Suprapubic skin (tissue), 4 donors: ENCODE data around the gene NEURL1. TPM values are rescaled to one million over a fixed set of nuclear protein-coding genes. Genes with fewer than 3 reads are reported as not detected.

Experiments
- DNase-seq, 2 donors: peaks; one replicate each; pipeline ENCODE4 v3.0.0-alpha.2; 2019; ENCODE audit warnings: low spot score in 2 of 2
- H3K27ac ChIP-seq: fragments of 200-600 bp; sonication (generic); one replicate; pipeline ENCODE4 v1.5.1; 2019
- H3K27me3 ChIP-seq: fragments of 200-600 bp; sonication (generic); one replicate; pipeline ENCODE4 v1.5.1; 2019
- H3K36me3 ChIP-seq: fragments of 200-600 bp; sonication (generic); one replicate; pipeline ENCODE4 v1.5.1; 2019
- H3K4me1 ChIP-seq: fragments of 200-600 bp; sonication (generic); one replicate; pipeline ENCODE4 v1.5.1; 2019
- H3K4me3 ChIP-seq: fragments of 200-600 bp; sonication (generic); one replicate; pipeline ENCODE4 v1.5.1; 2019; ENCODE audit warnings: mild to moderate bottlenecking
- H3K9me3 ChIP-seq: fragments of 200-600 bp; sonication (generic); one replicate; pipeline ENCODE4 v1.5.1; 2019
- EP300 ChIP-seq: sonication (generic); formaldehyde crosslinking; IDR thresholded peaks from one replicate; pipeline ENCODE4 v1.6.1; 2017; ENCODE audit warnings: antibody characterized with exemption
- POLR2A ChIP-seq, 2 donors: fragments of 450-650 bp; IDR thresholded peaks; one replicate each; pipeline ENCODE4 v1.6.1; 2017; ENCODE audit warnings: antibody characterized with exemption in 2 of 2, mild to moderate bottlenecking in 2 of 2, moderate library complexity in 2 of 2
- POLR2AphosphoS5 ChIP-seq, 3 donors: sonication (generic); formaldehyde crosslinking; IDR thresholded peaks; one replicate each; pipeline ENCODE4 v1.6.1; 2017; ENCODE audit warnings: antibody characterized with exemption in 3 of 3
- WGBS: methylation state at CpG from one replicate; pipeline ENCODE4 v1.1.5; 2018; 5-methylcytosine and 5-hydroxymethylcytosine counted together
- total RNA-seq, 4 donors: library from RNA; depleted of rRNA; stranded (reverse); fragments of >200 nt; gene quantifications; one replicate each; pipeline ENCODE4 v1.1.0, GENCODE V29; 2016
- TF ChIP-seq, protein P1 (sequence below), 2 donors: fragments of 200-600 bp in 1 of 2; fragments of 450-650 bp in 1 of 2; sonication (generic) in 1 of 2; IDR thresholded peaks; one replicate each; pipeline ENCODE4 v1.5.1; 2016 to 2019; ENCODE audit warnings: antibody characterized with exemption in 2 of 2, mild to moderate bottlenecking in 1 of 2, moderate library complexity in 1 of 2

NEURL1 gene
- total RNA-seq, 4 donors from 2014 or later: 0.18 to 0.30 TPM; not detected in 2

DNA sequence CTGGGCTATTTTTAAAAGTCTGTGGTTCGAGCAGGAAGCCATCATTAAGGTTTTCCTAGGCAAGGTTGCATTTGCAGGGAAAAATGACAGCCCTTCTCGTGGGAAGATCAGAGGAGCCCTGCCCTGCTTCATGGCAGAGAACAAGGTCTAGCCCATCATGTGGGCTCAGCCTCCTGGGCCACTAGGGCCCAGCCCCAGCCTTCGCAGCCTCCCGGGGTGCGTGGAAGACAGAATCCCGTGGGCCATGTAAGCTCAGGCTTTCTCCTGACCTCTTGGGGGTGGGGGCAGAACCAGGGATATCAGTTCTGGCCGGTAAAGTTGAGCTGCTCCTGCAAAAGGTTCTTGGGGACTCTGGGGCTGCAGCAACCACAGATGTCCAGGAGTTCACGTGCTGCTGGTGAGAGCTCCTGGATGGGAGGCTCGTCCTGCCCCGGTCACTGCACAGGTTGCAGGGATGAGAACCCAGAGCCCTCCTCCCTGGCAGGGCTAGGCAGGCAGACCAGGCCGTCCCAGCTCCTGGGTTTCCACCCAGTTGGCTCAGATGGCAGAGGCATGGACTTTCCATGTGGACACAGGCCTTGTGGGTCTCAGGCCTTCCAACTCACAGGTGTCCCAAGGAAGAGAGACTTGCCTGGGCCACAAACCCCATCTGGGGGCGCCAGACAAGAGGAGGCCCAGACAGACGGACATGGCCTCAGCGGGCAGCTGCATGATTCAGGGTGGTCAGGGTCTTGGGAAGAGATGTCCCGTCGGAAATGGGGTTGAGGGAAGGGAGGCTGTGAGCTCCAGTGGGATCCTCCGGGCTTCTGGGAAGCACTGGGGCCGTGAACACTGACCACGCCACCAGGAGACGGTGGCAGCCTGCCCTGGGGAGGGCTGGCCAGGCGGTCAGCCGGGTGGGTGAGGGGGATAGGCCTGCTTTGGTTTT lies 126.2 kb downstream of the NEURL1 start:
- Histone ChIP-seq H3K27ac (peak overlapping the region; percentile 24), H3K27me3 (no peaks in the 10 kb centered on the region), H3K4me3 (no peak overlapping the region), H3K36me3 (peaks cover 76% of the 10 kb centered on the region), H3K9me3 (no peaks in the 10 kb centered on the region), H3K4me1 (peaks cover 88% of the 10 kb centered on the region)
- DNase-seq: no peak
- 73% methylated on average over 11 of the region's 22 CpGs for WGBS
- no peak for TF ChIP-seq EP300
- TF ChIP-seq POLR2A (IDR thresholded peaks at IDR 0.05): no peak
- TF ChIP-seq, protein P1, sequence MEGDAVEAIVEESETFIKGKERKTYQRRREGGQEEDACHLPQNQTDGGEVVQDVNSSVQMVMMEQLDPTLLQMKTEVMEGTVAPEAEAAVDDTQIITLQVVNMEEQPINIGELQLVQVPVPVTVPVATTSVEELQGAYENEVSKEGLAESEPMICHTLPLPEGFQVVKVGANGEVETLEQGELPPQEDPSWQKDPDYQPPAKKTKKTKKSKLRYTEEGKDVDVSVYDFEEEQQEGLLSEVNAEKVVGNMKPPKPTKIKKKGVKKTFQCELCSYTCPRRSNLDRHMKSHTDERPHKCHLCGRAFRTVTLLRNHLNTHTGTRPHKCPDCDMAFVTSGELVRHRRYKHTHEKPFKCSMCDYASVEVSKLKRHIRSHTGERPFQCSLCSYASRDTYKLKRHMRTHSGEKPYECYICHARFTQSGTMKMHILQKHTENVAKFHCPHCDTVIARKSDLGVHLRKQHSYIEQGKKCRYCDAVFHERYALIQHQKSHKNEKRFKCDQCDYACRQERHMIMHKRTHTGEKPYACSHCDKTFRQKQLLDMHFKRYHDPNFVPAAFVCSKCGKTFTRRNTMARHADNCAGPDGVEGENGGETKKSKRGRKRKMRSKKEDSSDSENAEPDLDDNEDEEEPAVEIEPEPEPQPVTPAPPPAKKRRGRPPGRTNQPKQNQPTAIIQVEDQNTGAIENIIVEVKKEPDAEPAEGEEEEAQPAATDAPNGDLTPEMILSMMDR (IDR thresholded peaks at IDR 0.05): no peak
- TF ChIP-seq POLR2AphosphoS5 (IDR thresholded peaks at IDR 0.05): no peak

DNA sequence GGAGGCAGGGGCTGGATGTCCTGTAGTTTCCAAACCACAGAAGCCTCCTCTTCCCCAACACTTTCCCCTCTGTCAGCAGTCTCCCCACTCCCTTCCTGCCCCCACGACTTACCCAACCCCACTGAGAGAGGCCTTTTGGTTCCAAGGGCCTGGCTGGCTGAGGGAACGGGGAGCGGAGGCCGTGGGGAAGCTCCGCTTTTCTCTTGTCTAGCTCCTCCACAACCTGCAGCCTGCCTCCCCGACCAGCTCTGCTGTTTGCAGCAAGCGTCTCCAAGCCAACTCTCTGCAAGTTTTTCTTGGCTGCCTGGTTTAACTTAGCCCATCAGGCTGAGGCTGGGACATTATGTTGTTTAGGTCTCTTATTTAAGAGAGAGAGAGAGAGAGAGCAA lies 126.8 kb downstream of the NEURL1 start:
- H3K4me3 ChIP-seq: no peak overlapping the region
- WGBS: 72% methylated on average over 7 of the region's 7 CpGs
- H3K36me3 ChIP-seq: peaks cover 79% of the 10 kb centered on the region
- DNase-seq: no peak
- peak overlapping the region; percentile 24 for H3K27ac ChIP-seq
- TF ChIP-seq, protein P1 (IDR thresholded peaks at IDR 0.05): no peak
- no peaks in the 10 kb centered on the region for H3K27me3 ChIP-seq
- H3K9me3 ChIP-seq: no peaks in the 10 kb centered on the region
- H3K4me1 ChIP-seq: peaks cover 83% of the 10 kb centered on the region

DNA sequence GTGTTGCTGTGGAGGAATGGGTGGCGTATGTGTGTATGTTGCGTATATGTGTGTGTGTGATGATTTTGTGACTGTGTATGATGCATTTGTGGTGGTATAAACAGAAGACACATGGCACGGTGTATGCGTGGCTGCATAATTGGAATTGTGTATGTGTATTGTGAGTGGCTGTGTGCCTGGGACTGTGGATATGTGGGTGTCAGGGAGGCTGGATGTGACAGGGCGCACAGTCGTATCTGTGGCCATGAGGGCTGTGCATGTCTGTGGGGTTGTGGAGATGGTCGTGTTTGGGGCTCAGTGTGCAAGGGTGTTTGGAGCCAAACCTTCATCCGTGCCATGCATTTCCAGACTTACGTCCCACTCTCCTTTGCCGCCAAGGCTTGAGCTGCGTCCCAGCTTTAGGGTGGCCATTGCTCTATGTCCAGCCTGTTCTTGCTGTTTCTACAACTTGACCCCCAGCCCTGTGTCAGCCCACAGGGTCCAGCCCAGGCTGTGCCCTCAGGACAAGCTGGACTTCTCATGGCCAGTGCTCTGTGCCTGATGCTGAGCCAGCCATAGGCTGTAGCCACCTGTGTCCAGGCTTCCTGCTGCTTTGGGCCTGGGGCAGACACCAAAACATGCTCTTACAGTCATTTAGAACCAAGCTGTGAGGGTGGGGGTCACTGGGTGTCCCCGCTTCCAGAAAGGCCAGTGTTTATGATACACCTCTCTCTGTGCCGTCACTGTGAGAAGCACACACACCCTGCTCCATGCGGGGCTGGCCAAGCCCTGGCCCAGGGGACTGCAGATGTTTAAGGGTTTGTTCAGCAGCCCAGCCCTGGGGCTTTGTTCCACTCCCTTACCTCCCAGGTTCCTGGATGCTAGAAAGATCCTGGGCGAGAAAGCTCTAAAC lies 127.6 kb downstream of the NEURL1 start:
- peak overlapping the region; percentile 59 for H3K27ac ChIP-seq
- H3K9me3 ChIP-seq: no peaks in the 10 kb centered on the region
- TF ChIP-seq POLR2A (IDR thresholded peaks at IDR 0.05) (no peak), EP300 (no peak), POLR2AphosphoS5 (IDR thresholded peaks at IDR 0.05) (no peak)
- TF ChIP-seq, protein P1 (IDR thresholded peaks at IDR 0.05): no peak
- peaks cover 83% of the 10 kb centered on the region for H3K36me3 ChIP-seq
- no peak overlapping the region for H3K4me3 ChIP-seq
- WGBS: 86% methylated on average over 11 of the region's 15 CpGs
- H3K4me1 ChIP-seq: peaks cover 76% of the 10 kb centered on the region
- no peaks in the 10 kb centered on the region for H3K27me3 ChIP-seq
- no peak for DNase-seq

DNA sequence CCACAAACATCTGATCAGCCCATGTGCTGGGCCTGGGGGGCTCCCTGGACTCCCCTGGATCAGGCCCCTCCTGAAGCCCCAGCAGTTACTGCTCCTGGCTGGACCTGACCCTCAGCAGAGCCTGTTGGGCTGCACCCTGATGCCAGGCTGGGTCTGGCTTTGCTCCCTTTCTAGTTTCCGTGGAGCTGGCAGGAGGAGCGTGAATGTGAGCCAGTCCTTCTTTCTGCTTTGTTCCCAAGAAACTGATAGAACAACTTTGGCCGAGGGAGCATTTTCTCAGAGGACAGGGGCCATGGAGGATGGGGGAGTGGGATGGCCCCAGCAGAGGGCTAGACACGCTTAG lies 128.2 kb downstream of the NEURL1 start:
- H3K36me3 ChIP-seq: peaks cover 85% of the 10 kb centered on the region

DNA sequence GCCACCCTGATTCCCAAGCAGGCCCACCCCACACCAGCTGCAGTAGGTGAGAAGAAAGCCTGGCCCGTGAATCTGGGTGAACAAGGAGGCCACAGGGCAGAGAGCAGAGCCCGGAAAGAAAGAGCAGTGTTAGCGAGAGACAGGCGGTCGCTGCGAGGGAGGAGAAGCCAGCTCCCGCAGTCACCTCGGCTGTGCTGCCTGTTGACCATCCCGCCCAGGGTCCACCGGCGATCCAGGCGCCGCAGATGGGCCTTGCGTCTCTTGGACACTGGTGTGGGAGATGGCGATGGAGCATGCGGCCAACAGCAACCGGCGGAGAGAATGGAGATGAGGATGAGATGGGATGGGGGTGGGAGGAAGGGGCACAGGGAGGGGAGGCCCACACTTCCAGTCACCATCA lies 128.8 kb downstream of the NEURL1 start:
- no peak for DNase-seq
- Histone ChIP-seq H3K27me3 (no peaks in the 10 kb centered on the region), H3K27ac (peak overlapping the region; percentile 59), H3K4me1 (peaks cover 64% of the 10 kb centered on the region), H3K36me3 (peaks cover 85% of the 10 kb centered on the region), H3K4me3 (no peak overlapping the region), H3K9me3 (no peaks in the 10 kb centered on the region)
- TF ChIP-seq EP300 (no peak), POLR2A (IDR thresholded peaks at IDR 0.05) (no peak), POLR2AphosphoS5 (IDR thresholded peaks at IDR 0.05) (no peak)
- TF ChIP-seq, protein P1 (IDR thresholded peaks at IDR 0.05): no peak
- WGBS: 84% methylated on average over 18 of the region's 18 CpGs

More for the DNA sequence above, 128.2 kb downstream of the NEURL1 start:
- WGBS: 42% methylated on average over 4 of the region's 4 CpGs
- H3K27me3 ChIP-seq: no peaks in the 10 kb centered on the region
- H3K27ac ChIP-seq: peak overlapping the region; percentile 59
- TF ChIP-seq EP300 (no peak), POLR2A (IDR thresholded peaks at IDR 0.05) (no peak)
- no peak for DNase-seq
- no peak overlapping the region for H3K4me3 ChIP-seq
- H3K9me3 ChIP-seq: no peaks in the 10 kb centered on the region
- H3K4me1 ChIP-seq: peaks cover 70% of the 10 kb centered on the region
